Keratinocyte (primary cell): ENCODE results near the gene MAP4K3.

ENCODE experiments used
- EZH2 ChIP-seq: IDR thresholded peaks from one replicate; pipeline ENCODE4 v1.6.1; 2012; ENCODE audit warnings: inconsistent platforms, mild to moderate bottlenecking, low read length, moderate library complexity
- TF ChIP-seq, protein P1 (sequence below), 3 experiments: IDR thresholded peaks in 1 of 3; conservative IDR thresholded peaks in 1 of 3; optimal IDR thresholded peaks in 1 of 3; 2 replicates in 2 of 3; 3 replicates in 1 of 3; pipeline versions ENCODE3 to v1.5.1; 2011; ENCODE audit warnings: low read length in 3 of 3, mild to moderate bottlenecking in 3 of 3, moderate library complexity in 2 of 3, control low read depth in 1 of 3, inconsistent platforms in 1 of 3; ENCODE audit not compliant: insufficient read depth in 2 of 3; ENCODE audit errors: extremely low read depth in 1 of 3

DNA sequence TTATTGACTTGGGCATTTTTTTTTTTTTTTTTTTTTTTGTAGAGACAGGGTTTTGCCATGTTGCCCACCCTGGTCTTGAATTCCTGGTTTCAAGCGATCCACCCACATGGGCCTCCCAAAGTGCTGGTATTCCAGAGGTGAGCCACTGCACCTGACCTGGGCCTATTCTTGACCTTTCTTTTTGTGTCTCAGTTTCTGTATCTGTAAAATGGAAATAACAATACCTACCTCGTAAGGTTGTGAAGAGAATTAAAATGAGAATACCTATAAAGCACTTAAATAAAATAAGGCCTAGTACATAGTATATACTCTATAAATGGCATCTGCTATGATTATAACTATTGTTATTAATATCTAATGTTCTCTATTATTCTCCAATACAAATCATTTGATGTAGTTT is 15.7 kb downstream of the MAP4K3 start:
- TF ChIP-seq, protein P1, sequence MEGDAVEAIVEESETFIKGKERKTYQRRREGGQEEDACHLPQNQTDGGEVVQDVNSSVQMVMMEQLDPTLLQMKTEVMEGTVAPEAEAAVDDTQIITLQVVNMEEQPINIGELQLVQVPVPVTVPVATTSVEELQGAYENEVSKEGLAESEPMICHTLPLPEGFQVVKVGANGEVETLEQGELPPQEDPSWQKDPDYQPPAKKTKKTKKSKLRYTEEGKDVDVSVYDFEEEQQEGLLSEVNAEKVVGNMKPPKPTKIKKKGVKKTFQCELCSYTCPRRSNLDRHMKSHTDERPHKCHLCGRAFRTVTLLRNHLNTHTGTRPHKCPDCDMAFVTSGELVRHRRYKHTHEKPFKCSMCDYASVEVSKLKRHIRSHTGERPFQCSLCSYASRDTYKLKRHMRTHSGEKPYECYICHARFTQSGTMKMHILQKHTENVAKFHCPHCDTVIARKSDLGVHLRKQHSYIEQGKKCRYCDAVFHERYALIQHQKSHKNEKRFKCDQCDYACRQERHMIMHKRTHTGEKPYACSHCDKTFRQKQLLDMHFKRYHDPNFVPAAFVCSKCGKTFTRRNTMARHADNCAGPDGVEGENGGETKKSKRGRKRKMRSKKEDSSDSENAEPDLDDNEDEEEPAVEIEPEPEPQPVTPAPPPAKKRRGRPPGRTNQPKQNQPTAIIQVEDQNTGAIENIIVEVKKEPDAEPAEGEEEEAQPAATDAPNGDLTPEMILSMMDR (optimal IDR thresholded peaks at IDR 0.05 in 1 of 3, IDR thresholded peaks at IDR 0.05 in 1 of 3, conservative IDR thresholded peaks at IDR 0.05 in 1 of 3; ENCODE audit: extremely low read depth in 1 of 3, insufficient read depth in 2 of 3, low read length in 3 of 3): no peak
- no peak for TF ChIP-seq EZH2
